PFSK-1 (cell line): ENCODE data around the gene SNX9.

Experiments
- POLR2AphosphoS5 ChIP-seq: IDR thresholded peaks from 2 replicates; pipeline ENCODE4 v1.6.1; 2012; ENCODE audit warnings: low read depth, mild to moderate bottlenecking, control low read depth, low read length, moderate library complexity
- TF ChIP-seq, protein P1 (sequence below), 2 experiments: IDR thresholded peaks; 2 replicates each; pipeline versions ENCODE4 v1.6.1 to v1.8.0; 2011 to 2012; ENCODE audit warnings: low read depth in 2 of 2, low read length in 2 of 2, control low read depth in 1 of 2, inconsistent platforms in 1 of 2, mild to moderate bottlenecking in 1 of 2, moderate library complexity in 1 of 2; ENCODE audit not compliant: insufficient read depth in 1 of 2

GRCh38 chr6:157978021-157978783, 155.2 kb downstream of the SNX9 start:
- TF ChIP-seq, protein P1, sequence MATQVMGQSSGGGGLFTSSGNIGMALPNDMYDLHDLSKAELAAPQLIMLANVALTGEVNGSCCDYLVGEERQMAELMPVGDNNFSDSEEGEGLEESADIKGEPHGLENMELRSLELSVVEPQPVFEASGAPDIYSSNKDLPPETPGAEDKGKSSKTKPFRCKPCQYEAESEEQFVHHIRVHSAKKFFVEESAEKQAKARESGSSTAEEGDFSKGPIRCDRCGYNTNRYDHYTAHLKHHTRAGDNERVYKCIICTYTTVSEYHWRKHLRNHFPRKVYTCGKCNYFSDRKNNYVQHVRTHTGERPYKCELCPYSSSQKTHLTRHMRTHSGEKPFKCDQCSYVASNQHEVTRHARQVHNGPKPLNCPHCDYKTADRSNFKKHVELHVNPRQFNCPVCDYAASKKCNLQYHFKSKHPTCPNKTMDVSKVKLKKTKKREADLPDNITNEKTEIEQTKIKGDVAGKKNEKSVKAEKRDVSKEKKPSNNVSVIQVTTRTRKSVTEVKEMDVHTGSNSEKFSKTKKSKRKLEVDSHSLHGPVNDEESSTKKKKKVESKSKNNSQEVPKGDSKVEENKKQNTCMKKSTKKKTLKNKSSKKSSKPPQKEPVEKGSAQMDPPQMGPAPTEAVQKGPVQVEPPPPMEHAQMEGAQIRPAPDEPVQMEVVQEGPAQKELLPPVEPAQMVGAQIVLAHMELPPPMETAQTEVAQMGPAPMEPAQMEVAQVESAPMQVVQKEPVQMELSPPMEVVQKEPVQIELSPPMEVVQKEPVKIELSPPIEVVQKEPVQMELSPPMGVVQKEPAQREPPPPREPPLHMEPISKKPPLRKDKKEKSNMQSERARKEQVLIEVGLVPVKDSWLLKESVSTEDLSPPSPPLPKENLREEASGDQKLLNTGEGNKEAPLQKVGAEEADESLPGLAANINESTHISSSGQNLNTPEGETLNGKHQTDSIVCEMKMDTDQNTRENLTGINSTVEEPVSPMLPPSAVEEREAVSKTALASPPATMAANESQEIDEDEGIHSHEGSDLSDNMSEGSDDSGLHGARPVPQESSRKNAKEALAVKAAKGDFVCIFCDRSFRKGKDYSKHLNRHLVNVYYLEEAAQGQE (IDR thresholded peaks at IDR 0.05; ENCODE audit: insufficient read depth in 1 of 2, low read depth in 2 of 2, low read length in 2 of 2) = no peak
- no peak for TF ChIP-seq POLR2AphosphoS5
